ENCODE measurements around the gene UGGT1. TPM values are rescaled to one million over a fixed set of nuclear protein-coding genes. Genes with fewer than 3 reads are reported as not detected.
"Not testable (repeated sequence)": the region's sequence is repeated elsewhere in the genome, so short reads cannot be mapped to it uniquely, and the experiment has no call there.

Gene UGGT1
- total and polyA plus RNA-seq, 3 donors from 2014 or later, result 17.5 to 71.6 (median 40.5) TPM

DNA sequence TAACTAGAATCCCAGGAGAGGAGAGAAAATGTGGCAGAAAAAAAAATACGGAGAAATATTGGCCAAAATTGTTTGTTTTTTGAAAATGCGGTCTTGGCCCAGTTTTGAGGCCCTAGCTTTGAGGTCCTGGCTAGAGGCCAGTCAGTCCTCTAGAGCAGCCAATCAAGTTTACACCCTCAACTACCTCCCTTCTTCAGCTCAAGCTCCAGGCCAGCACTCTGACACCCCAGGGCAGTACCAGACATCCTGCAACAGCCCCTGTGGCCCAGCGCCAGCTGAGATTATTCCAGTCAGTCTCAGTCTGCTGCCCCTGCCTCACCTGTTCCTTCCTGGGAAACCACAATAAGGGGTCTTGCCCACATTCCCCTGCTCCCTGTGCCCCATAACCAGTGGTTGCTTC is 107.7 kb downstream of the UGGT1 start:
- no peaks in the 10 kb centered on the region for H3K9me3 ChIP-seq
- H3K4me3 ChIP-seq, result no peak overlapping the region
- H3K4me1 ChIP-seq, result no peaks in the 10 kb centered on the region
- no peaks in the 10 kb centered on the region for H3K27me3 ChIP-seq
- TF ChIP-seq POLR2A (IDR thresholded peaks at IDR 0.05) (no peak), CTCF (IDR thresholded peaks at IDR 0.05) (no peak)
- 78 to 85% methylated on average over 3 of the region's 3 CpGs for WGBS, 2 donors
- H3K36me3 ChIP-seq (ENCODE audit: low read depth, missing control alignments), result no peaks in the 10 kb centered on the region
- intact Hi-C loops (cut with DNase I; ENCODE audit: low total_unique reads), result no loop called here
- DNase-seq, result no peak
- no peak overlapping the region for H3K27ac ChIP-seq

- 86 to 95% methylated on average over 7 of the region's 7 CpGs for WGBS, 2 donors
- no peaks in the 10 kb centered on the region for H3K27me3 ChIP-seq
- no peak overlapping the region for H3K27ac ChIP-seq
- H3K36me3 ChIP-seq (ENCODE audit: low read depth, missing control alignments), result no peaks in the 10 kb centered on the region
- intact Hi-C loops (cut with DNase I; ENCODE audit: low total_unique reads), result no loop called here
- no peak for TF ChIP-seq POLR2A (IDR thresholded peaks at IDR 0.05)
- no peak for TF ChIP-seq CTCF (IDR thresholded peaks at IDR 0.05)
- H3K4me3 ChIP-seq, result no peak overlapping the region
- no peaks in the 10 kb centered on the region for H3K9me3 ChIP-seq
- H3K4me1 ChIP-seq, result no peaks in the 10 kb centered on the region
- no peak for DNase-seq
Observed at GRCh38 chr2:128199141-128199540, 108.1 kb downstream of the UGGT1 start.

- Histone ChIP-seq H3K4me3 (no peak overlapping the region), H3K27me3 (no peaks in the 10 kb centered on the region), H3K36me3 (ENCODE audit: low read depth, missing control alignments) (no peaks in the 10 kb centered on the region), H3K9me3 (no peaks in the 10 kb centered on the region), H3K27ac (no peak overlapping the region), H3K4me1 (no peaks in the 10 kb centered on the region)
- DNase-seq, result no peak
- WGBS, 2 donors, result 52 to 65% methylated on average over 1 of the region's 1 CpG
- intact Hi-C loops (cut with DNase I; ENCODE audit: low total_unique reads), result no loop called here
- TF ChIP-seq POLR2A (IDR thresholded peaks at IDR 0.05) (no peak), CTCF (IDR thresholded peaks at IDR 0.05) (no peak)
Observed at GRCh38 chr2:128202791-128203190, 111.8 kb downstream of the UGGT1 start.

GRCh38 chr2:128206245-128206644 is 115.2 kb downstream of the UGGT1 start:
- DNase-seq, result no peak
- no peaks in the 10 kb centered on the region for H3K36me3 ChIP-seq (ENCODE audit: low read depth, missing control alignments)
- TF ChIP-seq CTCF (IDR thresholded peaks at IDR 0.05), result no peak
- intact Hi-C loops (cut with DNase I; ENCODE audit: low total_unique reads), result no loop called here
- no peak overlapping the region for H3K27ac ChIP-seq
- no peaks in the 10 kb centered on the region for H3K27me3 ChIP-seq
- 82 to 94% methylated on average over 3 of the region's 3 CpGs for WGBS, 2 donors
- H3K4me3 ChIP-seq, result no peak overlapping the region
- no peaks in the 10 kb centered on the region for H3K9me3 ChIP-seq
- H3K4me1 ChIP-seq, result no peaks in the 10 kb centered on the region

DNA sequence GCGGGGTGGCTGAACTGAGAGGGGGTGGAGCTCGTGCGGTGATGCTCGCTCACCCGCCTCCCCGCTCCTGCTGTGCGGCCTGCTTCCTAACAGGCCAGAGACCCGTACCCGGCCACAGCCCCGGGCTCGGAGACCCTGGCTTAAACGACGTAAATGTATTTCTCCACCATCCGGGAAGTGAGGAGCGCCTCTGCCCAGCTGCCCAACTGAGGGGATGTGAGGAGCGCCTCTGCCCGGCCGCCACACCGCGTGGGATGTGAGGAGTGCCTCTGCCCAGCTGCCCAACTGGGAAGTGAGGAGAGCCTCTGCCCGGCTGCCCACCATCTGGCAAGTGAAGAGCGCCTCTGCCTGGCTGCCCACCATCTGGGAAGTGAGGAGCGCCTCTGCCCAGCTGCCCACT is 117.0 kb downstream of the UGGT1 start:
- WGBS, 2 donors, result 92 to 93% methylated on average over 12 to 23 of the region's 23 CpGs
- TF ChIP-seq POLR2A (IDR thresholded peaks at IDR 0.05) (no peak), CTCF (IDR thresholded peaks at IDR 0.05) (no peak)
- DNase-seq, result no peak
- Histone ChIP-seq H3K36me3 (ENCODE audit: low read depth, missing control alignments) (no peaks in the 10 kb centered on the region), H3K4me3 (no peak overlapping the region), H3K4me1 (no peaks in the 10 kb centered on the region), H3K27me3 (no peaks in the 10 kb centered on the region), H3K9me3 (no peaks in the 10 kb centered on the region), H3K27ac (no peak overlapping the region)
- intact Hi-C loops (cut with DNase I; ENCODE audit: low total_unique reads), result no loop called here

DNA sequence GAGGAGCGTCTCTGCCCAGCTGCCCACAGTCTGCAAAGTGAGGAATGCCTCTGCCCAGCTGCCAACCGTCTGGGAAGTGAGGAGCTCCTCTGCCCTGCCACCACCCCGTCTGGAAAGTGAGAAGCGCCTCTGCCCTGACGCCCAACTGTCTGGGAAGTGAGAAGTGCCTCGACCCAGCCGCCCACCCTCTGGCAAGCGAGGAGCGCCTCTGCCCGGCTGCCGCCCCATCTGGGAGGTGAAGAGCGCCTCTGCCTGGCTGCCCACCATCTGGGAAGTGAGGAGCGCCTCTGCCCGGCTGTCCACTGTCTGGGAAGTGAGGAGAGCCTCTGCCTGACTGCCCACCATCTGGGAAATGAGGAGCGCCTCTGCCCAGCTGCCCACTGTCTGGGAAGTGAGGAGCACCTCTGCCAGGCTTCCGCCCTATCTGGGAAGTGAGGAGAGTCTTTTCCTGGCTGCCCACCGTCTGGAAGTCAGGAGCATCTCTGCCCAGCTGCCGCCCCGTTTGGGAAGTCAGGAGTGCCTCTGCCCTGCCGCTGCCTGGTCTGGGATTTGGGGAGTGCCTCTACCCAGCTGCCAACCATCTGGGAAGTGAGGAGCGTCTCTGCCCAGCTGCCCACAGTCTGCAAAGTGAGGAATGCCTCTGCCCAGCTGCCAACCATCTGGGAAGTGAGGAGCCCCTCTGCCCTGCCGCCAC is 117.8 kb downstream of the UGGT1 start:
- DNase-seq; H3K36me3 ChIP-seq (ENCODE audit: low read depth, missing control alignments); intact Hi-C loops (cut with DNase I; ENCODE audit: low total_unique reads); H3K27me3 ChIP-seq; H3K9me3 ChIP-seq; H3K27ac ChIP-seq; H3K4me1 ChIP-seq; H3K4me3 ChIP-seq: not testable (repeated sequence)
- 95 to 100% methylated on average over 2 to 22 of the region's 22 CpGs for WGBS, 2 donors

Measured in testis (tissue), 3 donors.